ENCODE measurements around the gene HTRA3. TPM values are rescaled to one million over a fixed set of nuclear protein-coding genes. Genes with fewer than 3 reads are reported as not detected.

The HTRA3 gene
- total RNA-seq, 2 donors from 2014 or later = 6.0 to 18.9 TPM

DNA sequence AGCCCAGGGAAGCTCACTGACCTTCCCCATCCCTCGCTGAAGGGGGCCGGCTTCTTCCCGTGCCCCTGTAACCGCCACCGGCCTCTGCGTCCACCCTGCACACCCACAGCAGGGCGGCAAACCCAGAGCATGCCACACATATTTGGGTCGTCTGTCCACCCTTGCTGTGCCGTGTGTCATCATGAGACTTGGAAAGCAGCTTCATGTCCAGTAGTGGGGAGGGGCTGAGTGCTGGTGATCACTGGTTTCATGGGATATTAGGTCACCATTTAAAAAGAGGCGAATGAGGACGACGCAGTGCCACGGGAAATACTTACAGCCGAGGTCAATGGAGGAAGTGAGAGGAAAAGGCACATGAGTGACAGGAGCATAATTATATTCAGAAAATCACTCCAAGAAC is 74.8 kb downstream of the HTRA3 start:
- Histone ChIP-seq H3K9me3 (no peaks in the 10 kb centered on the region), H3K4me3 (no peak overlapping the region), H3K27me3 (replicated peaks; ENCODE audit: insufficient read depth) (no peaks in the 10 kb centered on the region), H3K36me3 (no peaks in the 10 kb centered on the region), H3K27ac (no peak overlapping the region), H3K4me1 (replicated peaks) (no peaks in the 10 kb centered on the region)
- 81% methylated on average over 13 of the region's 14 CpGs for WGBS
- intact Hi-C loops (cut with DNase I) = loop anchor here (5.0 kb wide), 1 partner anchor 48 kb away; no protein-coding TSS in a partner anchor
- no peak for DNase-seq (ENCODE audit: low spot score)
- TF ChIP-seq POLR2A (IDR thresholded peaks at IDR 0.05) = no peak
- TF ChIP-seq, protein P1, sequence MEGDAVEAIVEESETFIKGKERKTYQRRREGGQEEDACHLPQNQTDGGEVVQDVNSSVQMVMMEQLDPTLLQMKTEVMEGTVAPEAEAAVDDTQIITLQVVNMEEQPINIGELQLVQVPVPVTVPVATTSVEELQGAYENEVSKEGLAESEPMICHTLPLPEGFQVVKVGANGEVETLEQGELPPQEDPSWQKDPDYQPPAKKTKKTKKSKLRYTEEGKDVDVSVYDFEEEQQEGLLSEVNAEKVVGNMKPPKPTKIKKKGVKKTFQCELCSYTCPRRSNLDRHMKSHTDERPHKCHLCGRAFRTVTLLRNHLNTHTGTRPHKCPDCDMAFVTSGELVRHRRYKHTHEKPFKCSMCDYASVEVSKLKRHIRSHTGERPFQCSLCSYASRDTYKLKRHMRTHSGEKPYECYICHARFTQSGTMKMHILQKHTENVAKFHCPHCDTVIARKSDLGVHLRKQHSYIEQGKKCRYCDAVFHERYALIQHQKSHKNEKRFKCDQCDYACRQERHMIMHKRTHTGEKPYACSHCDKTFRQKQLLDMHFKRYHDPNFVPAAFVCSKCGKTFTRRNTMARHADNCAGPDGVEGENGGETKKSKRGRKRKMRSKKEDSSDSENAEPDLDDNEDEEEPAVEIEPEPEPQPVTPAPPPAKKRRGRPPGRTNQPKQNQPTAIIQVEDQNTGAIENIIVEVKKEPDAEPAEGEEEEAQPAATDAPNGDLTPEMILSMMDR (IDR thresholded peaks at IDR 0.05) = no peak
- no peak for TF ChIP-seq POLR2AphosphoS5 (IDR thresholded peaks at IDR 0.05)

DNA sequence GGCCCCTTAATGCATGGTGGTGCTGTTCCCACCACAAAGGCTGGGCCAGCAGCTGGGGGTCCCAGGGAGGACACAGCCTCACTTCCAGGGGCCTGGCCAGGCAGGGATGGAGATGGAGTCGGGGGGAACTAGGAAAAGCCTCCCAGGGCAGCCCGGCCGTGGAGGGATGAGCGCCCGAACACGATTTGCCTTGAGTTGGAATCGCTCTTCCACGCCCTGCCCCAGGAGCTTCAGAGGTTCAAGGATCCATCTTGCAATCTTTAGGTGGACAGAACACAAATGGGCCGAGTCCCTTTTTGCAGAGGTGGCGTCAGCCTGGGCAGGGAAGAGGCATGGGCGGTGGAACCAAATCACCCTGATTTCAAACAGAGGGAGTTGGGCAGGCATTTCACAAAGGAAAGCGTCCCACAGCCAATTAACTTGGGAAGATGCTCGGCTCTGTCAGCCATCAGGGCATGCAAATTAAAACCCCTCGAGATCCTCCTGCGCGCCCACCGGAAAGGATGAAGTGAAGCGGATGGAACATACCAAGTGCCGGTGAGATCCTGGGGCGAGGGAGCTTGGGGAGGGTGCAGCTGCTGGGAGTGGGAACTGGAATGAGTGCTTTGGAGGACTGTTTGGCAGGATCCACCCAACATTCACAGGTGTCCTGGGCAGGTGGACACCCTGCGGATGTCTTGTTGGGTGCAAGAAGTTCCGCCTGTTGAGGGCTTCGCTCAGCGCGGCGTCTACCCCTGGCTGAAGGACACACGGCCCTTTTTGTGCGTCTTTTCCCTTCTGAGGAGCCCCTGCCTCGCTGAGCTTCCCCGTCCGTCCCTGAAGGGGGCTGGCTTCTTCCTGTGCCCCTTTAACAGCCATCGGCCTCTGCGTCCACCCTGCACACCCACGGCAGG is 75.7 kb downstream of the HTRA3 start:
- H3K27ac ChIP-seq = no peak overlapping the region
- H3K4me1 ChIP-seq (replicated peaks) = peaks cover 5% of the 10 kb centered on the region
- H3K36me3 ChIP-seq = no peaks in the 10 kb centered on the region
- no peaks in the 10 kb centered on the region for H3K27me3 ChIP-seq (replicated peaks; ENCODE audit: insufficient read depth)
- intact Hi-C loops (cut with DNase I) = no loop called here
- DNase-seq (ENCODE audit: low spot score) = no peak
- H3K9me3 ChIP-seq = no peaks in the 10 kb centered on the region
- H3K4me3 ChIP-seq = no peak overlapping the region
- no peak for TF ChIP-seq POLR2A (IDR thresholded peaks at IDR 0.05)
- TF ChIP-seq, protein P1 (IDR thresholded peaks at IDR 0.05) = no peak
- TF ChIP-seq POLR2AphosphoS5 (IDR thresholded peaks at IDR 0.05) = no peak
- WGBS = 96% methylated on average over 34 of the region's 34 CpGs

DNA sequence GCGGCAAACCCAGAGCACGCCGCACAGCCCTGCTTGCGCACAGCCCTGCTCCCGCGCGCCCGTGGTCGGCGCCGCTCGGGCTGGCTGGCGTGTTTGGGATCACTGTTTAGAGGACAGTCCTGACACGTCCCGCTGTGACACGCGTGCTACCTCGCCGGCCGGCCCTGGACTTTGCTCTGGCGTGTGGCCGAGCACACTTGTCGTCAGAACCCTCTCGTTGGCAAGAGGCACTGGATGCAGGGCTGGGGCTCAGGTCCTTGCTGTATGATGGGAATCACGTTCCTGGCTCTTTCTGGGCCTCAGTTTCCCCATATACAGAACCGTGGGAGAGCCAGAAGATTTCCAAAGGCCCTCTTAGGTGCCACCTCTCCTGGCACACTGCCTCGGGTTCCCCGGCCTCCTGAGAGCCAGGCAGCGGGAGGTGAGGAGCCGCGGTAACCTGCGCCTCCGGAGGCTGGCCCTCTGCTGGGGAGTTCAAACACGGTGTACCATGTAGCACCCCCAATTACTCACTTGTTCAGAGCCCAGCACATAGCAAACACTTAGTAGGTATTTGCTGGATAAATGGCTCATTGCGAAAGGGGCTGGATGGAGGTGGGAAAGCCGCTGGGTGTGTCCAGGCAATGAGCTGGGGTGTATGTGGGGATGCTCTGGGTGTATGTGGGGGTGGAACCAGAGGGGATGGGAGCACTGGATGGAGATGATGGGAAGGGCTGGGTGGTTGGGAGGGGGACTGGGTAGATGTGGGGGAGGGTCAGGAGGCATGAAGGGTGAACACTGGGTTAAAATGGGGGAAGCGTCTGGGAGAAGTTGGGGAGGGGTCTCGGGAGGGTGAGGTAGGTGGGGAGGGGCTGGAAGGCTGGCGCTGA is 76.6 kb downstream of the HTRA3 start:
- WGBS = 90% methylated on average over 38 of the region's 39 CpGs
- no peaks in the 10 kb centered on the region for H3K9me3 ChIP-seq
- no peak overlapping the region for H3K27ac ChIP-seq
- H3K36me3 ChIP-seq = no peaks in the 10 kb centered on the region
- no peaks in the 10 kb centered on the region for H3K27me3 ChIP-seq (replicated peaks; ENCODE audit: insufficient read depth)
- H3K4me1 ChIP-seq (replicated peaks) = peaks cover 14% of the 10 kb centered on the region
- intact Hi-C loops (cut with DNase I) = no loop called here
- DNase-seq (ENCODE audit: low spot score) = no peak
- no peak overlapping the region for H3K4me3 ChIP-seq
- TF ChIP-seq, protein P1 (IDR thresholded peaks at IDR 0.05) = no peak
- TF ChIP-seq POLR2AphosphoS5 (IDR thresholded peaks at IDR 0.05) = no peak
- no peak for TF ChIP-seq POLR2A (IDR thresholded peaks at IDR 0.05)

DNA sequence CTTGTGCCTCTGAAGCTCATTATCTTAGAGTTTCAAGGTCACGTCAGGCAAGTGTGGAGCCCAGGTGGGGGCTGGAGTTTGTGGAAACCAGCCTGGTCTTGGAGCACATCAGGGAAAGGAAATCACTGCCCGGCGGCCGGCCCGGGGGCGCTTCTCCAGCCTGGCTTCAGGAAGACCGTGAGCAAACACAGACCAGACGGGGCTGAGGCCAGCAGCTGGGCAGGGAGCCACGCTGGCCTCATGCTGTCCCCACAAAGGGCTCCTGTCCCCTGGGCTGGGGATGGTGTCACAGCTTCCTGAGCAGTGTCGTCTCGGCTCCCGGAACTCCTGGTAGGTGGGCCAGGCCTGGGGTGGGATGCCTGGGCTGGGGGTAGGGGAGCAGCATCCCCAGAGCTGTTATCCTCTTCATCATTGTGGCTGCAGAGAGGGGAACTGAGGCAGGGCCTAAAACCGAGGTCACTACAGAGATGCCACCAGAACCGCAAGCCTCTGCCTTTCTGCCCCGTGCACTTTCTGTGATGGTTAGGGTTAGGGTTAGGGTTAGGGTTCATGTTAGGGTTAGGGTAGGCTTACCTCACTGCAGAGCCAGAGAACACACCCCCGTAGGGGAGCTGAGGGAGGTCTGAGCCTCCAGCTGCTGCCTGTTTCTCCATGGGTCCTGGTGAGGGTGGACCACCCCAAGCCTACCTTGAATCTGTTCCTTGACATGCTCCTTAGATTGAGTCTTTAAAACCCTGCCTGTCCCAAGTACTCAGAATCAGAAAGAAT is 77.5 kb downstream of the HTRA3 start:
- Histone ChIP-seq H3K27me3 (replicated peaks; ENCODE audit: insufficient read depth) (no peaks in the 10 kb centered on the region), H3K9me3 (no peaks in the 10 kb centered on the region), H3K27ac (no peak overlapping the region), H3K4me1 (replicated peaks) (peaks cover 19% of the 10 kb centered on the region), H3K4me3 (no peak overlapping the region), H3K36me3 (no peaks in the 10 kb centered on the region)
- TF ChIP-seq POLR2AphosphoS5 (IDR thresholded peaks at IDR 0.05) = no peak
- TF ChIP-seq, protein P1 (IDR thresholded peaks at IDR 0.05) = no peak
- TF ChIP-seq POLR2A (IDR thresholded peaks at IDR 0.05) = no peak
- intact Hi-C loops (cut with DNase I) = no loop called here
- 62% methylated on average over 16 of the region's 16 CpGs for WGBS
- DNase-seq (ENCODE audit: low spot score) = no peak
